Activated naive CD8-positive, alpha-beta T cell (primary cell): ENCODE results near the gene MEMO1.
"Not testable (repeated sequence)": the region's sequence is repeated elsewhere in the genome, so short reads cannot be mapped to it uniquely, and the experiment has no call there.

ENCODE experiments used
- H3K27ac Mint-ChIP-seq: one replicate; pipeline ENCODE4 v1.8.0; 2021; ENCODE audit warnings: mixed read lengths
- H3K27me3 Mint-ChIP-seq: one replicate; pipeline ENCODE4 v1.8.0; 2021; ENCODE audit warnings: mixed read lengths
- H3K36me3 Mint-ChIP-seq: one replicate; pipeline ENCODE4 v1.8.0; 2021; ENCODE audit warnings: mixed read lengths
- H3K4me1 Mint-ChIP-seq: one replicate; pipeline ENCODE4 v1.8.0; 2021; ENCODE audit warnings: low read depth, mixed read lengths
- H3K4me3 Mint-ChIP-seq: one replicate; pipeline ENCODE4 v1.8.0; 2021; ENCODE audit warnings: mild to moderate bottlenecking, mixed read lengths
- H3K9me3 Mint-ChIP-seq: one replicate; pipeline ENCODE4 v1.8.0; 2021; ENCODE audit warnings: low read depth, mixed read lengths

MEMO1 gene

GRCh38 chr2:31922542-31923408, 88.0 kb downstream of the MEMO1 start:
- H3K36me3 Mint-ChIP-seq, result peaks cover 16% of the 10 kb centered on the region
- no peaks in the 10 kb centered on the region for H3K9me3 Mint-ChIP-seq
- peaks cover 8% of the 10 kb centered on the region for H3K4me1 Mint-ChIP-seq
- H3K4me3 Mint-ChIP-seq, result no peak overlapping the region
- H3K27ac Mint-ChIP-seq, result no peak overlapping the region
- H3K27me3 Mint-ChIP-seq, result no peaks in the 10 kb centered on the region

GRCh38 chr2:31920962-31921361, 89.8 kb downstream of the MEMO1 start:
- Mint-ChIP-seq H3K9me3 (no peaks in the 10 kb centered on the region), H3K4me1 (peaks cover 8% of the 10 kb centered on the region), H3K27ac (no peak overlapping the region), H3K36me3 (peaks cover 16% of the 10 kb centered on the region), H3K27me3 (no peaks in the 10 kb centered on the region), H3K4me3 (no peak overlapping the region)

GRCh38 chr2:31919499-31919898, 91.3 kb downstream of the MEMO1 start:
- H3K27me3 Mint-ChIP-seq, result no peaks in the 10 kb centered on the region
- no peak overlapping the region for H3K27ac Mint-ChIP-seq
- peaks cover 14% of the 10 kb centered on the region for H3K36me3 Mint-ChIP-seq
- H3K4me1 Mint-ChIP-seq, result peaks cover 8% of the 10 kb centered on the region
- H3K4me3 Mint-ChIP-seq, result no peak overlapping the region
- H3K9me3 Mint-ChIP-seq, result no peaks in the 10 kb centered on the region

GRCh38 chr2:31909661-31910060, 101.1 kb downstream of the MEMO1 start:
- H3K27ac Mint-ChIP-seq, result no peak overlapping the region
- H3K4me1 Mint-ChIP-seq, result peaks cover 14% of the 10 kb centered on the region
- peaks cover 19% of the 10 kb centered on the region for H3K36me3 Mint-ChIP-seq
- H3K27me3 Mint-ChIP-seq, result no peaks in the 10 kb centered on the region
- no peak overlapping the region for H3K4me3 Mint-ChIP-seq
- no peaks in the 10 kb centered on the region for H3K9me3 Mint-ChIP-seq

- not testable (repeated sequence) for H3K27ac Mint-ChIP-seq
Measured at GRCh38 chr2:31907491-31907890, 103.3 kb downstream of the MEMO1 start.

GRCh38 chr2:31903109-31903780, 107.6 kb downstream of the MEMO1 start:
- Mint-ChIP-seq H3K9me3 (peaks cover 6% of the 10 kb centered on the region), H3K36me3 (peaks cover 35% of the 10 kb centered on the region), H3K27me3 (no peaks in the 10 kb centered on the region), H3K27ac (peak overlapping the region; percentile 11), H3K4me3 (no peak overlapping the region), H3K4me1 (peaks cover 8% of the 10 kb centered on the region)

More at GRCh38 chr2:31907491-31907890, 103.3 kb downstream of the MEMO1 start:
- Mint-ChIP-seq H3K4me1 (peaks cover 20% of the 10 kb centered on the region), H3K36me3 (peaks cover 21% of the 10 kb centered on the region)
- H3K4me3 Mint-ChIP-seq, H3K9me3 Mint-ChIP-seq, H3K27me3 Mint-ChIP-seq: not testable (repeated sequence)

GRCh38 chr2:31901900-31902299, 108.9 kb downstream of the MEMO1 start:
- Mint-ChIP-seq H3K36me3 (peaks cover 42% of the 10 kb centered on the region), H3K4me3 (no peak overlapping the region), H3K27ac (no peak overlapping the region), H3K9me3 (peaks cover 11% of the 10 kb centered on the region), H3K27me3 (no peaks in the 10 kb centered on the region), H3K4me1 (peaks cover 6% of the 10 kb centered on the region)

- not testable (repeated sequence) for H3K4me3 Mint-ChIP-seq, H3K27ac Mint-ChIP-seq, H3K27me3 Mint-ChIP-seq, H3K4me1 Mint-ChIP-seq
- peaks cover 43% of the 10 kb centered on the region for H3K36me3 Mint-ChIP-seq
- peaks cover 11% of the 10 kb centered on the region for H3K9me3 Mint-ChIP-seq
Measured at GRCh38 chr2:31900156-31900555, 110.7 kb downstream of the MEMO1 start.

- peaks cover 11% of the 10 kb centered on the region for H3K9me3 Mint-ChIP-seq
- H3K4me3 Mint-ChIP-seq, H3K27ac Mint-ChIP-seq, H3K4me1 Mint-ChIP-seq, H3K27me3 Mint-ChIP-seq: not testable (repeated sequence)
- H3K36me3 Mint-ChIP-seq, result peaks cover 45% of the 10 kb centered on the region
Measured at GRCh38 chr2:31898346-31898745, 112.5 kb downstream of the MEMO1 start.

- not testable (repeated sequence) for H3K4me3 Mint-ChIP-seq, H3K27ac Mint-ChIP-seq, H3K27me3 Mint-ChIP-seq, H3K4me1 Mint-ChIP-seq
- peaks cover 11% of the 10 kb centered on the region for H3K9me3 Mint-ChIP-seq
- H3K36me3 Mint-ChIP-seq, result peaks cover 40% of the 10 kb centered on the region
Measured at GRCh38 chr2:31897340-31897739, 113.5 kb downstream of the MEMO1 start.

- Mint-ChIP-seq H3K27me3 (no peaks in the 10 kb centered on the region), H3K9me3 (peaks cover 11% of the 10 kb centered on the region), H3K4me1 (peaks cover 9% of the 10 kb centered on the region), H3K27ac (no peak overlapping the region), H3K36me3 (peaks cover 42% of the 10 kb centered on the region), H3K4me3 (no peak overlapping the region)
Measured at GRCh38 chr2:31896293-31896692, 114.5 kb downstream of the MEMO1 start.

GRCh38 chr2:31894656-31895055, 116.2 kb downstream of the MEMO1 start:
- H3K4me3 Mint-ChIP-seq, result no peak overlapping the region
- peaks cover 15% of the 10 kb centered on the region for H3K4me1 Mint-ChIP-seq
- no peaks in the 10 kb centered on the region for H3K27me3 Mint-ChIP-seq
- peaks cover 11% of the 10 kb centered on the region for H3K9me3 Mint-ChIP-seq
- H3K36me3 Mint-ChIP-seq, result peaks cover 33% of the 10 kb centered on the region
- no peak overlapping the region for H3K27ac Mint-ChIP-seq

GRCh38 chr2:31893094-31893493, 117.7 kb downstream of the MEMO1 start:
- Mint-ChIP-seq H3K27me3 (no peaks in the 10 kb centered on the region), H3K27ac (no peak overlapping the region), H3K9me3 (peaks cover 4% of the 10 kb centered on the region), H3K4me3 (no peak overlapping the region), H3K4me1 (peaks cover 15% of the 10 kb centered on the region), H3K36me3 (peaks cover 19% of the 10 kb centered on the region)

GRCh38 chr2:31889044-31889443, 121.8 kb downstream of the MEMO1 start:
- H3K4me1 Mint-ChIP-seq, result peaks cover 13% of the 10 kb centered on the region
- no peak overlapping the region for H3K27ac Mint-ChIP-seq
- H3K27me3 Mint-ChIP-seq, result no peaks in the 10 kb centered on the region
- H3K4me3 Mint-ChIP-seq, result no peak overlapping the region
- H3K36me3 Mint-ChIP-seq, result peaks cover 6% of the 10 kb centered on the region
- H3K9me3 Mint-ChIP-seq, result no peaks in the 10 kb centered on the region

GRCh38 chr2:31888550-31888949, 122.3 kb downstream of the MEMO1 start:
- Mint-ChIP-seq H3K9me3 (no peaks in the 10 kb centered on the region), H3K36me3 (peaks cover 6% of the 10 kb centered on the region), H3K27ac (no peak overlapping the region), H3K27me3 (no peaks in the 10 kb centered on the region), H3K4me3 (no peak overlapping the region), H3K4me1 (peaks cover 10% of the 10 kb centered on the region)
